SK-N-SH treated with all-trans-retinoic acid at 6 μM for 48 hours (cell line): ENCODE data around the gene SIRT1.
"Not testable (repeated sequence)": the region's sequence is repeated elsewhere in the genome, so short reads cannot be mapped to it uniquely, and the experiment has no call there.

Source experiments
- ATAC-seq: fragments of 200-7000 bp; cut with Tn5 transposase; 3 replicates; pipeline ENCODE4 v1.9.1; 2020; ENCODE audit warnings: mild to moderate bottlenecking, moderate library complexity
- ARNTL ChIP-seq: fragments of 450-650 bp; formaldehyde crosslinking; IDR thresholded peaks from 2 replicates; pipeline ENCODE4 v1.5.0; 2020; ENCODE audit warnings: low read depth, mild to moderate bottlenecking, moderate library complexity, borderline replicate concordance
- BACH2 ChIP-seq: fragments of 250-450 bp; sonication (Bioruptor Pico); IDR thresholded peaks from 2 replicates; pipeline ENCODE4 v1.9.0; 2021; ENCODE audit warnings: mild to moderate bottlenecking, borderline replicate concordance
- CREB5 ChIP-seq: fragments of 250-450 bp; sonication (Bioruptor Pico); IDR thresholded peaks from 2 replicates; pipeline ENCODE4 v1.5.1; 2020; ENCODE audit warnings: low read depth, mild to moderate bottlenecking, moderate library complexity
- CSDC2 ChIP-seq: fragments of 250-450 bp; sonication (Bioruptor Pico); IDR thresholded peaks from 2 replicates; pipeline ENCODE4 v1.5.0; 2020; ENCODE audit warnings: mild to moderate bottlenecking, moderate library complexity
- CSRNP3 ChIP-seq: fragments of 250-450 bp; sonication (Bioruptor Pico); IDR thresholded peaks from 2 replicates; pipeline ENCODE4 v1.5.1; 2021; ENCODE audit warnings: mild to moderate bottlenecking, moderate library complexity
- ESRRG ChIP-seq: fragments of 250-450 bp; sonication (Bioruptor Pico); IDR thresholded peaks from 2 replicates; pipeline ENCODE4 v1.6.1; 2021; ENCODE audit warnings: mild to moderate bottlenecking
- GLIS3 ChIP-seq: fragments of 250-450 bp; sonication (Bioruptor Pico); IDR thresholded peaks from 2 replicates; pipeline ENCODE4 v1.5.0; 2020; ENCODE audit warnings: mild to moderate bottlenecking, moderate library complexity
- ISL1 ChIP-seq: fragments of 250-450 bp; sonication (Bioruptor Pico); IDR thresholded peaks from 2 replicates; pipeline ENCODE4 v2.1.2; 2022; ENCODE audit warnings: mild to moderate bottlenecking, moderate library complexity
- OSR1 ChIP-seq: fragments of 250-450 bp; sonication (Bioruptor Pico); IDR thresholded peaks from 2 replicates; pipeline ENCODE4 v1.8.0; 2022; ENCODE audit warnings: moderate library complexity, mild to moderate bottlenecking, inconsistent platforms
- PPARA ChIP-seq: fragments of 250-450 bp; sonication (Bioruptor Pico); IDR thresholded peaks from 2 replicates; pipeline ENCODE4 v1.5.0; 2020; ENCODE audit warnings: mild to moderate bottlenecking, borderline replicate concordance
- TCF4 ChIP-seq: fragments of 250-450 bp; sonication (Bioruptor Pico); IDR thresholded peaks from 2 replicates; pipeline ENCODE4 v1.8.0; 2021; ENCODE audit warnings: mild to moderate bottlenecking, moderate library complexity, borderline replicate concordance
- TOX ChIP-seq: fragments of 250-450 bp; sonication (Bioruptor Pico); IDR thresholded peaks from 2 replicates; pipeline ENCODE4 v1.8.0; 2021; ENCODE audit warnings: mild to moderate bottlenecking, moderate library complexity, borderline replicate concordance
- TSHZ2 ChIP-seq: fragments of 250-450 bp; sonication (Bioruptor Pico); IDR thresholded peaks from 2 replicates; pipeline ENCODE4 v1.5.0; 2020; ENCODE audit warnings: mild to moderate bottlenecking, moderate library complexity
- ZFP30 ChIP-seq: fragments of 450-650 bp; formaldehyde crosslinking; IDR thresholded peaks from 2 replicates; pipeline ENCODE4 v1.5.0; 2022; ENCODE audit warnings: mild to moderate bottlenecking, moderate library complexity
- ZNF565 ChIP-seq: fragments of 450-650 bp; formaldehyde crosslinking; conservative IDR thresholded peaks from 2 replicates; pipeline ENCODE4 v1.5.0; 2020; ENCODE audit warnings: low read depth, mild to moderate bottlenecking, moderate library complexity
- ZNF70 ChIP-seq: fragments of 450-650 bp; formaldehyde crosslinking; IDR thresholded peaks from 2 replicates; pipeline ENCODE4 v1.5.0; 2020; ENCODE audit warnings: mild to moderate bottlenecking, moderate library complexity
- ZNF8 ChIP-seq: fragments of 450-650 bp; formaldehyde crosslinking; IDR thresholded peaks from 2 replicates; pipeline ENCODE4 v1.5.0; 2020; ENCODE audit warnings: mild to moderate bottlenecking, moderate library complexity
- TF ChIP-seq, protein P1 (sequence below): fragments of 250-450 bp; sonication (Bioruptor Pico); IDR thresholded peaks from 2 replicates; pipeline ENCODE4 v1.8.0; 2020; ENCODE audit warnings: mild to moderate bottlenecking, moderate library complexity, borderline replicate concordance
- TF ChIP-seq, protein P2 (sequence below): fragments of 250-450 bp; sonication (Bioruptor Pico); IDR thresholded peaks from 2 replicates; pipeline ENCODE4 v1.8.0; 2021; ENCODE audit warnings: low read depth, mild to moderate bottlenecking, moderate library complexity, borderline replicate concordance

SIRT1 gene

GRCh38 chr10:67875340-67876238, 8.9 kb upstream of the SIRT1 start:
- TF ChIP-seq TOX (CRISPR knock-in tag), result no peak
- no peak for TF ChIP-seq ESRRG (CRISPR knock-in tag)
- TF ChIP-seq ZNF70, result no peak
- TF ChIP-seq CSRNP3 (CRISPR knock-in tag), result no peak
- no peak for TF ChIP-seq ZNF565
- no peak for TF ChIP-seq CREB5 (CRISPR knock-in tag)
- TF ChIP-seq CSDC2 (CRISPR knock-in tag), result no peak
- TF ChIP-seq ISL1 (CRISPR knock-in tag), result no peak
- TF ChIP-seq, protein P1, sequence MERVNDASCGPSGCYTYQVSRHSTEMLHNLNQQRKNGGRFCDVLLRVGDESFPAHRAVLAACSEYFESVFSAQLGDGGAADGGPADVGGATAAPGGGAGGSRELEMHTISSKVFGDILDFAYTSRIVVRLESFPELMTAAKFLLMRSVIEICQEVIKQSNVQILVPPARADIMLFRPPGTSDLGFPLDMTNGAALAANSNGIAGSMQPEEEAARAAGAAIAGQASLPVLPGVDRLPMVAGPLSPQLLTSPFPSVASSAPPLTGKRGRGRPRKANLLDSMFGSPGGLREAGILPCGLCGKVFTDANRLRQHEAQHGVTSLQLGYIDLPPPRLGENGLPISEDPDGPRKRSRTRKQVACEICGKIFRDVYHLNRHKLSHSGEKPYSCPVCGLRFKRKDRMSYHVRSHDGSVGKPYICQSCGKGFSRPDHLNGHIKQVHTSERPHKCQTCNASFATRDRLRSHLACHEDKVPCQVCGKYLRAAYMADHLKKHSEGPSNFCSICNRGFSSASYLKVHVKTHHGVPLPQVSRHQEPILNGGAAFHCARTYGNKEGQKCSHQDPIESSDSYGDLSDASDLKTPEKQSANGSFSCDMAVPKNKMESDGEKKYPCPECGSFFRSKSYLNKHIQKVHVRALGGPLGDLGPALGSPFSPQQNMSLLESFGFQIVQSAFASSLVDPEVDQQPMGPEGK (CRISPR knock-in tag), result no peak
- TF ChIP-seq PPARA, result no peak
- no peak for TF ChIP-seq ARNTL (CRISPR knock-in tag)
- no peak for TF ChIP-seq GLIS3 (CRISPR knock-in tag)
- TF ChIP-seq, all 23 proteins: peak for 0
- ATAC-seq, result no peak

DNA sequence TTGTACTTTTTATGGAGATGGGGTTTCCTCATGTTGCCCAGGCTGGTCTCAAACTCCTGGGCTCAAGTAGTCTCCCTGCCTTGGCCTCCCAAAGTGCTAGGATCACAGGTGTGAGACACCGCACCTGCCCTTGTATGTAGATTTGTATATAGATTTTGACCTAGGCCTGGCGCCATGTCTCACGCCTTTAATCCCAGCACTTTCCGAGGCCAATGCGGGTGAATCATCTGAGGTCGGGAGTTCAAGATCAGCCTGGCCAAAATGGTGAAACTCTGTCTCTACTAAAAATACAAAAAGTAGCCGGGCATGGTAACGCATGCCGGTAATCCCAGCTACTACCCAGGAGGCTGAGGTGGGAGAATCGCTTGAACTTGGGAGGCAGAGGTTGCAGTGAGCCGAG, 7.0 kb upstream of the SIRT1 start:
- not testable (repeated sequence) for ATAC-seq

GRCh38 chr10:67878133-67878532, 6.3 kb upstream of the SIRT1 start:
- ATAC-seq, result no peak

More at GRCh38 chr10:67878133-67878532, 6.3 kb upstream of the SIRT1 start:
- TF ChIP-seq ZNF70 (no peak), BACH2 (CRISPR knock-in tag) (no peak), CSDC2 (CRISPR knock-in tag) (no peak), TCF4 (CRISPR knock-in tag) (no peak), ZNF8 (CRISPR knock-in tag) (no peak), OSR1 (no peak), TSHZ2 (CRISPR knock-in tag) (no peak), ZFP30 (CRISPR knock-in tag) (no peak), GLIS3 (CRISPR knock-in tag) (no peak), TOX (CRISPR knock-in tag) (no peak), CSRNP3 (CRISPR knock-in tag) (no peak)
- TF ChIP-seq, protein P1 (CRISPR knock-in tag), result no peak
- TF ChIP-seq, protein P2, sequence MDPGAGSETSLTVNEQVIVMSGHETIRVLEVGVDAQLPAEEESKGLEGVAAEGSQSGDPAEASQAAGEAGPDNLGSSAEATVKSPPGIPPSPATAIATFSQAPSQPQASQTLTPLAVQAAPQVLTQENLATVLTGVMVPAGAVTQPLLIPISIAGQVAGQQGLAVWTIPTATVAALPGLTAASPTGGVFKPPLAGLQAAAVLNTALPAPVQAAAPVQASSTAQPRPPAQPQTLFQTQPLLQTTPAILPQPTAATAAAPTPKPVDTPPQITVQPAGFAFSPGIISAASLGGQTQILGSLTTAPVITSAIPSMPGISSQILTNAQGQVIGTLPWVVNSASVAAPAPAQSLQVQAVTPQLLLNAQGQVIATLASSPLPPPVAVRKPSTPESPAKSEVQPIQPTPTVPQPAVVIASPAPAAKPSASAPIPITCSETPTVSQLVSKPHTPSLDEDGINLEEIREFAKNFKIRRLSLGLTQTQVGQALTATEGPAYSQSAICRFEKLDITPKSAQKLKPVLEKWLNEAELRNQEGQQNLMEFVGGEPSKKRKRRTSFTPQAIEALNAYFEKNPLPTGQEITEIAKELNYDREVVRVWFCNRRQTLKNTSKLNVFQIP (CRISPR knock-in tag), result no peak
